Cardiac muscle cell (in vitro differentiated cells and primary cell): ENCODE measurements around the gene APC2. TPM values are rescaled to one million over a fixed set of nuclear protein-coding genes. Genes with fewer than 3 reads are reported as not detected.

Source experiments
- DNase-seq, 2 donors: peaks; one replicate each; pipeline versions ENCODE4 v3.0.0 to v3.0.0-alpha.2; 2010 to 2017; ENCODE audit warnings: low read depth in 1 of 2, low spot score in 1 of 2
- H3K27ac ChIP-seq: fragments of 200-600 bp; sonication (generic); 2 replicates; pipeline ENCODE4 v1.5.1; 2016
- H3K27me3 ChIP-seq: fragments of 200-600 bp; sonication (generic); 2 replicates; pipeline ENCODE4 v1.6.0; 2016; ENCODE audit warnings: control low read depth
- H3K36me3 ChIP-seq: fragments of 200-600 bp; sonication (generic); 2 replicates; pipeline ENCODE4 v1.5.1; 2016; ENCODE audit warnings: control low read depth
- H3K4me1 ChIP-seq: fragments of 200-600 bp; sonication (generic); 2 replicates; pipeline ENCODE4 v1.8.1; 2017; ENCODE audit warnings: low read depth, mild to moderate bottlenecking, mixed run types
- H3K4me3 ChIP-seq: fragments of 200-600 bp; sonication (generic); 2 replicates; pipeline ENCODE4 v1.5.1; 2016; ENCODE audit warnings: mild to moderate bottlenecking
- H3K9me3 ChIP-seq: fragments of 200-600 bp; sonication (generic); 2 replicates; pipeline ENCODE4 v1.5.1; 2017; ENCODE audit warnings: low read depth, mild to moderate bottlenecking, control low read depth
- CTCF ChIP-seq: IDR thresholded peaks from 2 replicates; pipeline ENCODE4 v1.5.1; 2012; ENCODE audit warnings: low read depth, mild to moderate bottlenecking, low read length
- polyA plus RNA-seq: library from polyadenylated mRNA; unstranded; fragments of >200 nt; fragmentation: Nextera tagmentation; extraction: Ambion mirVana; gene quantifications from 2 replicates; pipeline ENCODE4 v1.2.1, GENCODE V29; 2016
- total RNA-seq: library from RNA; depleted of rRNA; stranded (reverse); fragments of >200 nt; gene quantifications from 2 replicates; pipeline ENCODE4 v1.2.3, GENCODE V29; 2016

Gene APC2
- total and polyA plus RNA-seq, 2 experiments from 2014 or later = 0.42 to 0.94 TPM

- Histone ChIP-seq H3K4me1 (peaks cover 33% of the 10 kb centered on the region), H3K9me3 (no peaks in the 10 kb centered on the region), H3K36me3 (no peaks in the 10 kb centered on the region), H3K4me3 (no peak overlapping the region), H3K27ac (no peak overlapping the region), H3K27me3 (no peaks in the 10 kb centered on the region)
- no peak for DNase-seq
- TF ChIP-seq CTCF = no peak
Measured at GRCh38 chr19:1412995-1413800, 36.7 kb upstream of the APC2 start.

GRCh38 chr19:1416014-1416841 is 33.7 kb upstream of the APC2 start:
- H3K27me3 ChIP-seq = no peaks in the 10 kb centered on the region
- no peak for TF ChIP-seq CTCF
- H3K9me3 ChIP-seq = no peaks in the 10 kb centered on the region
- peaks cover 20% of the 10 kb centered on the region for H3K4me1 ChIP-seq
- no peak overlapping the region for H3K4me3 ChIP-seq
- peak overlapping the region; percentile 81 for H3K27ac ChIP-seq
- no peak for DNase-seq
- H3K36me3 ChIP-seq = peaks cover 11% of the 10 kb centered on the region

GRCh38 chr19:1417145-1417544 is 32.8 kb upstream of the APC2 start:
- Histone ChIP-seq H3K27ac (no peak overlapping the region), H3K4me1 (peaks cover 20% of the 10 kb centered on the region), H3K9me3 (no peaks in the 10 kb centered on the region), H3K27me3 (no peaks in the 10 kb centered on the region), H3K36me3 (peaks cover 18% of the 10 kb centered on the region), H3K4me3 (no peak overlapping the region)
- peak in 1 of 2 donors; percentile 28 for DNase-seq
- TF ChIP-seq CTCF = no peak

GRCh38 chr19:1417681-1418495 is 32.0 kb upstream of the APC2 start:
- Histone ChIP-seq H3K9me3 (no peaks in the 10 kb centered on the region), H3K4me3 (no peak overlapping the region), H3K36me3 (peaks cover 21% of the 10 kb centered on the region), H3K27me3 (no peaks in the 10 kb centered on the region), H3K27ac (peak overlapping the region; percentile 28), H3K4me1 (peaks cover 20% of the 10 kb centered on the region)
- no peak for TF ChIP-seq CTCF
- DNase-seq = no peak

- TF ChIP-seq CTCF = no peak
- peak overlapping the region; percentile 28 for H3K27ac ChIP-seq
- no peak for DNase-seq
Measured at GRCh38 chr19:1418496-1418775, 31.5 kb upstream of the APC2 start.

More at GRCh38 chr19:1418496-1418775, 31.5 kb upstream of the APC2 start:
- Histone ChIP-seq H3K4me1 (peaks cover 20% of the 10 kb centered on the region), H3K9me3 (no peaks in the 10 kb centered on the region), H3K36me3 (peaks cover 21% of the 10 kb centered on the region), H3K27me3 (no peaks in the 10 kb centered on the region), H3K4me3 (no peak overlapping the region)
